T-helper 2 cell treated with Interferon-gamma antibody and Interleukin-4, amounts not matched to agents 5 μg/mL and 100 μg/mL, for 36 hours (primary cell): Measurements from ENCODE around the gene PTPRN2.
"Not testable (repeated sequence)": the region's sequence is repeated elsewhere in the genome, so short reads cannot be mapped to it uniquely, and the experiment has no call there.

ENCODE experiments used
- DNase-seq: peaks from one replicate; pipeline ENCODE4 v3.0.0; 2021; ENCODE audit warnings: low spot score
- H3K27ac Mint-ChIP-seq: one replicate; pipeline ENCODE4 v1.8.0; 2021; ENCODE audit warnings: mild to moderate bottlenecking, mixed read lengths
- H3K27me3 Mint-ChIP-seq: one replicate; pipeline ENCODE4 v1.8.0; 2021; ENCODE audit warnings: low read depth, mixed read lengths
- H3K36me3 Mint-ChIP-seq: one replicate; pipeline ENCODE4 v1.8.0; 2021; ENCODE audit warnings: low read depth, mixed read lengths
- H3K4me1 Mint-ChIP-seq: one replicate; pipeline ENCODE4 v1.8.0; 2021; ENCODE audit warnings: low read depth, mixed read lengths
- H3K4me3 Mint-ChIP-seq: one replicate; pipeline ENCODE4 v1.8.0; 2022; ENCODE audit warnings: mild to moderate bottlenecking, moderate library complexity, mixed read lengths
- H3K9me3 Mint-ChIP-seq: one replicate; pipeline ENCODE4 v1.8.0; 2021; ENCODE audit warnings: mixed read lengths

PTPRN2 gene

DNA sequence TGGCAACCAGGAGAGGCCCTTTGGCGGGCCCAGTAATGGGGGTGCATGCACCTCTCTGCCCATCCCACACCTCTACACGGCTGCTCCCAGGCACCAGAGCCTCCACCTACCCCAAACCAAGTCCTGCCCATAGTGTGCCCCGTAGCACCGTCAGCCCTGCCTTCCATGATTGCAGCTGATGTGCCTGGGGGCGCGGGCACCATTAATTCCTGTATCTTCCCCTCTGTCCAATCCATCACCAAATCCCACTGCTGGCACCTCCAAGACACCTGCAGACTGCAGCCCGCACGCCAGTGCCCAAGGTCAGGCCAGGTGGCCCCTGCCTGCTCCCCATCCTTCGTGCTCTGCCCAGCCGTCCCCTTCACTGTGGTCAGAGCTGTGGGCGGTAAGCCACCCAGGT lies 533.0 kb downstream of the PTPRN2 start:
- DNase-seq = no peak

DNA sequence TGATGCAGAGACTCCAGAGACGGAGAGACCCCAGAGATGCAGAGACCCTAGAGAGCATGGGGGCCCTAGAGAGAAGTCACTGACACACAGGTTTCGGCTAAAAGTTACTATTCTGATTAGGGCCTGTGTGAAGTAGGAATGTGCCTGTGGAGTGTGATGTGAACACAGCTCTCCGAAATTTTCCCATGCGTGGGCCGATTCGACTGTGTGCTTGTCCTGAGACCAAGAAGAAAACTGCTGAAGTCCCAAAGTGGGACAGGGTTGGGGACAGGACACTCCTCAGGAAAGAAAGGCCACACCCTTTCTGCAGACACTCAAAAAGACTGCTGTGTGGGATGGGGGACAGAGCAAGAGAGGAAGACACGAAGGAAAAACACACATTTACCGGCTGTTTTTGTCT lies 533.5 kb downstream of the PTPRN2 start:
- H3K9me3 Mint-ChIP-seq = no peaks in the 10 kb centered on the region
- H3K4me3 Mint-ChIP-seq = no peak overlapping the region
- no peaks in the 10 kb centered on the region for H3K36me3 Mint-ChIP-seq
- no peaks in the 10 kb centered on the region for H3K4me1 Mint-ChIP-seq
- no peaks in the 10 kb centered on the region for H3K27me3 Mint-ChIP-seq
- no peak for DNase-seq
- H3K27ac Mint-ChIP-seq = no peak overlapping the region

More for the DNA sequence above, 533.0 kb downstream of the PTPRN2 start:
- H3K27me3 Mint-ChIP-seq = no peaks in the 10 kb centered on the region
- H3K4me1 Mint-ChIP-seq = no peaks in the 10 kb centered on the region
- no peak overlapping the region for H3K4me3 Mint-ChIP-seq
- H3K36me3 Mint-ChIP-seq = no peaks in the 10 kb centered on the region
- H3K27ac Mint-ChIP-seq = no peak overlapping the region
- H3K9me3 Mint-ChIP-seq = no peaks in the 10 kb centered on the region

DNA sequence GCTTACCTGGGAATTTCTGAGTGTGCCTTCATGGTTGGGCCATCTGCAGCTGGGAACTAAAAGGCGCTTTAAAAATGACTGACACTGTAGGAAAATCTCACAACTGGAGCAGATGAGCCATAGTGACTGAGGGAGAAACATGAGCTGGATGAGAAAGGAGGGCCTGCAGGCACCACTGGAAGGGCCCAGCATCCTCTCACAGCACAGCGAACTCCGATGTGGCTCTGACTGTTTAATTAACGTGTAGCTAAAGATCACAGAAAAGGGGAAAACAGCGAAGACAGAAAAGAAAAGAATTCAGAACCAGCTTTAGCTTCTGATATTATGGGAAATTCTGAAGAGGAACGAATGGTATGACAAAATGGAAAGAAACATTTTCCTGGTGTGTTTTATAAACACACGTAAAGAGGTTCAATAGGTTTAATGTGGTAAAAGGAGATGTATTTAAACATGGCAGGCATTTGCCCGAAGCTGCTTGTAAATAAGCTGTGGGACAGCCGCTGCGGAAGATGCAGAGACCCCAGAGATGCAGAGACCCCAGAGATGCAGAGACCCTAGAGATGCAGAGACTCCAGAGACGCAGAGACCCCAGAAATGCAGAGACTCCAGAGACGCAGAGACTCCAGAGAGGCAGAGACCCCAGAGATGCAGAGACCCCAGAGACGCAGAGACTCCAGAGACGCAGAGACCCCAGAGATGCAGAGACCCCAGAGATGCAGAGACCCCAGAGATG lies 534.3 kb downstream of the PTPRN2 start:
- Mint-ChIP-seq H3K27ac (no peak overlapping the region), H3K9me3 (no peaks in the 10 kb centered on the region), H3K4me1 (no peaks in the 10 kb centered on the region), H3K4me3 (no peak overlapping the region), H3K36me3 (no peaks in the 10 kb centered on the region), H3K27me3 (no peaks in the 10 kb centered on the region)
- DNase-seq = no peak

DNA sequence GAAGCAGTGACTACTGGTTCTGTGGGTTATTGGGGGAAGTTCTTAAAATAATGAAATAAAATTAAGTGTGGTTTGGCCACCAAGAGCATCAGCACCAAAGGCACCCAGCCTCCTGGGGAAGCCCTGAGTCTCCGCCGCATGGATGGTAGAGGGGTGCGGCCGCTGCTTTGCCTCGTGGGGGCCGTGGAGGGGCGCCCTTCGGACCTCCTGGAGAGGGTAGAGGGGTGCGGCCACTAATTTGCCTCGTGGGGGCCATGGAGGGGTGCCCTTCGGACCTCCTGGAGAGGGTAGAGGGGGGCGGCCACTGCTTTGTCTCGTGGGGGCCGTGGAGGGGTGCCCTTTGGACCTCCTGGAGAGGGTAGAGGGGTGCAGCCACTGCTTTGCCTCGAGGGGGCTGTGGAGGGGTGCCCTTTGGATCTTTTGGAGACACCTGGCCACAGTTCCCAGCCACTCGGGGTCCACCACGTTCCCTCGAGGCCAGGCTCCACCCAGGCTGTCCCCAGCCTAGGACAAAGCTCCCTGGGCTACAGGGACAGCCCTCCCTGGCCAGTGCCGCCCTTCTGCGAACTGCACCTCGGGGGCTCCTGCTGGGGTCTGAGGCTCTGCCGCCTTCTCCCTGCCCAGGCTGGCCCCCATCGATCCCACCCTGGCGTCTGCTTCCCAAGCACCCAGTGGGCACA lies 535.1 kb downstream of the PTPRN2 start:
- no peaks in the 10 kb centered on the region for H3K36me3 Mint-ChIP-seq
- H3K4me1 Mint-ChIP-seq = no peaks in the 10 kb centered on the region
- no peaks in the 10 kb centered on the region for H3K27me3 Mint-ChIP-seq
- DNase-seq = no peak
- H3K4me3 Mint-ChIP-seq = no peak overlapping the region
- no peaks in the 10 kb centered on the region for H3K9me3 Mint-ChIP-seq
- H3K27ac Mint-ChIP-seq = no peak overlapping the region

DNA sequence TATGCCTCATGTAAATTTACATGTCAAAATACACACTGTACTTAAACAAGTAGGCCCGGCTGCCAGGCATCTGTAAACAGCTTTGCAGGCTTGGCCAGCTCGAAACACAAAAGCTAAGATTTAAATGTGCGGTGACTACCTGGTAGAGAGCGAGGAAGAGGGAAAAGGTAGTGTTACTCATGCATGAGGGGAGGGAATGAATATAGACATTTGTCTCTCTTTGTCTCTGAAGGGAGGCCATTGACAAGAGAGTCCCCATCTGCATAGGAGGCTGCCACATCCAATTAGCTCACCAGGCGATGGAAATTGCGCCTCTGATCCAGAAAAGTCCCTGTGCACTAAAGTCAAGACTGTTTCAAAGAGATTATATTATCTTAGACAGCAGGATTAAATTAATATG lies 535.8 kb downstream of the PTPRN2 start:
- no peaks in the 10 kb centered on the region for H3K27me3 Mint-ChIP-seq
- H3K4me1 Mint-ChIP-seq = no peaks in the 10 kb centered on the region

DNA sequence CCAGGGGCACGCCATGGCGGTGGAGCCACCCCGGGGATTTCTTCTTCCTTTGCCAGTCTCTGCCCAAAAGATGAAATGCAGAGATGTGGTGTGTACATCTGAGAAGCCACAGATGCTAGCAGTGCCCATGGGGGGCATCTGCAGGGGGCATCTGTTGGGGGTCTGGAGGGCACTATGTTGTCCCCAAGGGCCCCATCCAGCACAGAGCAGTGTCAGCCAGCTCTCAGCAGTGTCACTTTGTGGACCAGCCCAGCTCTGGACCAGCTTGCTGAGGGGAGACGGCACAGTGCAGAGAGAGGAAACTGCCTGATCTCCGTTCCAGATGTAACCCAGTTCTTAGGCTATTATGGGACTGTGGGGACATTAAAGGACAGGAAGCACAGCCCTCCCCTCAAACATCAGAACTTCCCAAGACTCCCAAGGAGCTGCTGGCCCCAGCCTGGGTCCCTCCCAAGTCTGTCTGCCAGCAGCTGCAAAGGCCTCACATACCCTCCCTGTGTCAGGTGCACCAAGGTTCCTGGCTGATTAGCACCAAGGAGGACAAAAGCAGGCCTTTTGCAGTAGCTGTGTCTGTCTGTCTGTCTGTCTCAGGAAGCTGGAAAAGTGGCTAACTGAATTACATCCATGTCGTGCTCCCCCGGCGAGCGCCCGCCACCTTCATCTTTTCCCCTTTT lies 536.5 kb downstream of the PTPRN2 start:
- Mint-ChIP-seq H3K27ac (no peak overlapping the region), H3K4me1 (no peaks in the 10 kb centered on the region), H3K4me3 (no peak overlapping the region), H3K9me3 (no peaks in the 10 kb centered on the region), H3K27me3 (no peaks in the 10 kb centered on the region), H3K36me3 (no peaks in the 10 kb centered on the region)
- DNase-seq = no peak

More for the DNA sequence above, 535.8 kb downstream of the PTPRN2 start:
- Mint-ChIP-seq H3K36me3 (no peaks in the 10 kb centered on the region), H3K9me3 (no peaks in the 10 kb centered on the region), H3K27ac (no peak overlapping the region), H3K4me3 (no peak overlapping the region)
- no peak for DNase-seq

DNA sequence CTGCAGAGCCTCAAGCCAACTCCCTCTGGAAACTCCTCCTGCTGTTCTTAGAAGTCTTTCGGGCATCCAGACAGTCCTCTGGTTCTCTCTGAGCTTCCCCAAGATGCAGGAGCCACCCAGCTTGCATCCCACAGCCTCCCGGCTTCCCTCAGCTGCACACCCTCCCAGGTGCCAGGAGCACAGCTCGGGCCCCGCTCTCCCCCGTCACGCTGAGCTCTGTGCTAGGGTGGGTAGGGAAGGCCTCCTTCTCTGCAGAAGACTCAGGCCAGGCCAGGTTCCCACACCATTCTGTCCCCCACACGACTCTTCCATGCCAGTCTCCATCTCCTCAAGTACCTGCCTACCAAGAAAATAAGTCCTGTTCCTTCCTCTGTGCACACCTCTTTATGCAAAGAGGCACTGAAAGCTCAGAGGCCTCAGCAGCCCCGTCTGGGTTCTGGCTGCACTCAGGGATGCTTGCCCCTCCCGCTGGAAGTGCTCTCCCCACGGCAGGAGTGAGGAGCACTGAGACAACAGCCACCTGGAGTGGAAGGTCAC lies 537.1 kb downstream of the PTPRN2 start:
- Mint-ChIP-seq H3K4me1 (no peaks in the 10 kb centered on the region), H3K27me3 (no peaks in the 10 kb centered on the region), H3K4me3 (no peak overlapping the region), H3K9me3 (no peaks in the 10 kb centered on the region), H3K36me3 (no peaks in the 10 kb centered on the region), H3K27ac (no peak overlapping the region)
- DNase-seq = no peak

DNA sequence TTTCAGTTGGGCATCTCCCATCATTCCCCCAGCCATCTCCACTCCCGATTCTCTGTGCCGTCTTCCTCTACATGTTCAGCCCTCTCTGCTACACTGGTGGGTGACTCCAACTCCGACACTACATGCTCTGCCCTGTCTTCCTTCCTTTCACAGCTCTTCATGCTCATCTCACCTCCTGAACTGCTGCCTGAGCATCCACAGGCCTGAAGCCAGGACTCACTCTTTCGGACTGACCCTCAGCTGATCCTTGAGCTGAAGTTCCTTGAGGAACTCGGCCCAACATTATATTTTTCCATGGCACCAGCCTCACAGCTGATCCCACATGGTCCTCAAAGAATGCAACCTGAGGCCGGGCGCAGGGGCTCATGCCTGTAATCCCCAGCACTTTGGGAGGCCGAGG lies 538.4 kb downstream of the PTPRN2 start:
- no peaks in the 10 kb centered on the region for H3K36me3 Mint-ChIP-seq
- no peaks in the 10 kb centered on the region for H3K27me3 Mint-ChIP-seq
- H3K4me1 Mint-ChIP-seq = no peaks in the 10 kb centered on the region
- no peak overlapping the region for H3K27ac Mint-ChIP-seq
- no peak for DNase-seq
- H3K4me3 Mint-ChIP-seq = no peak overlapping the region
- H3K9me3 Mint-ChIP-seq = no peaks in the 10 kb centered on the region

DNA sequence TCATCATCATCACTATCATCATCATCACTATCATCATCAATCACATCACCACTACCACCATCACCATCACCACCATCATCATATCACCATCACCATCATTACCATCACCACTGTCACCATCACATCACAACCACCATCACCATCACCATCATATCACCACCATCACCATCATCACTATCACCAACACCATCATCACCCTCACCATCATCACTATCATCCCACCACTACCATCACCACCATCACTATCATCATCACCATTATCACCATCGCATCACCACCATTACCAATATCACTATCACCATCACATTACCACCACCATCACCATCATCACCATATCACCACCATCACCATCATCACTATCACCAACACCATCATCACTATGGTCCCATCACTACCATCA lies 539.1 kb downstream of the PTPRN2 start:
- no peaks in the 10 kb centered on the region for H3K36me3 Mint-ChIP-seq
- DNase-seq = no peak
- H3K27ac Mint-ChIP-seq = no peak overlapping the region
- H3K4me3 Mint-ChIP-seq = no peak overlapping the region
- H3K9me3 Mint-ChIP-seq = no peaks in the 10 kb centered on the region
- no peaks in the 10 kb centered on the region for H3K4me1 Mint-ChIP-seq
- H3K27me3 Mint-ChIP-seq = no peaks in the 10 kb centered on the region

DNA sequence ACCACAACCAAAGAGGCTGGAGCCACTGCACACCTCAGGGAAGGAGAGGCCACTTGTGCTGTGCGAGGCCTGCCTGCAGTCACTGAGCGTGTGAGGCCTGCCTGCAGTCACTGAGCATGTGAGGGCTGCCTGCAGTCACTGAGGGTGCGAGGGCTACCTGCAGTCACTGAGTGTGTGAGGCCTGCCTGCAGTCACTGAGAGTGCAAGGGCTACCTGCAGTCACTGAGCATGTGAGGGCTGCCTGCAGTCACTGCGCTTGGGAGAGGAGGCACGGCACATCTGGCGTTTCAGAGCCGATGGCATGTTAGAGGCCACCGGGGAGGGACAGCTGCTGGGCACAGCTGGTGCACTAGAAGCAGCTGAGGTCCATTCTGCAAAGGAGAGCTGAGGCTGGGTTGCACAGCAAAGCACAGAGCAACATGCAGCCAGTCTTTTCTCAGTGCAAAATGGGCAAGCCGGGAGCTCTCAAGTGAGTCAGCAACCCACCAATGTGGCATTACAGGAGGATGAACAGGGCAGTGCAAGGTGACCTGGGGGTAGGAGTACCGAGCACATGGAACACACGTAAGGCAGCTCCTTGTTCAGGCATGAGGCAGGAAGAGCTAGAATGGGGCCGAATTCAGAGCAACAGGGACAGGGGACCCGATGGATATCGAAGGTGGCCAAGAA lies 540.1 kb downstream of the PTPRN2 start:
- Mint-ChIP-seq H3K4me1 (no peaks in the 10 kb centered on the region), H3K4me3 (no peak overlapping the region), H3K9me3 (no peaks in the 10 kb centered on the region), H3K27ac (no peak overlapping the region), H3K27me3 (no peaks in the 10 kb centered on the region), H3K36me3 (no peaks in the 10 kb centered on the region)
- no peak for DNase-seq

DNA sequence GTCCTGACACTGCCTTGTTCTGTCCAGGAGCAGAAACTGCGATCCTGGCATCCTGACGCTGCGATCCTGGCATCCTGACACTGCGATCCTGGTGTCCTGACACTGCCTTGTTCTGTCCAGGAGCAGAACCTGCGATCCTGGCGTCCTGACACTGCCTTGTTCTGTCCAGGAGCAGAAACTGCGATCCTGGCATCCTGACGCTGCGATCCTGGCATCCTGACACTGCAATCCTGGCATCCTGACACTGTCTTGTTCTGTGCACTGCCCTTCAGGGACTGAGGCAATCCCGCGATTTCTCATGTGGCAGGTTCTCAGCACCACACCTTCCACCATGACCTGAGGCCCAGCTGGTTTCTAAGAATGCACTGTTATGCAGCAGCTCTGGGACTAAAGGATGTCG lies 541.4 kb downstream of the PTPRN2 start:
- not testable (repeated sequence) for DNase-seq, H3K36me3 Mint-ChIP-seq, H3K27ac Mint-ChIP-seq, H3K4me3 Mint-ChIP-seq, H3K27me3 Mint-ChIP-seq, H3K9me3 Mint-ChIP-seq, H3K4me1 Mint-ChIP-seq

DNA sequence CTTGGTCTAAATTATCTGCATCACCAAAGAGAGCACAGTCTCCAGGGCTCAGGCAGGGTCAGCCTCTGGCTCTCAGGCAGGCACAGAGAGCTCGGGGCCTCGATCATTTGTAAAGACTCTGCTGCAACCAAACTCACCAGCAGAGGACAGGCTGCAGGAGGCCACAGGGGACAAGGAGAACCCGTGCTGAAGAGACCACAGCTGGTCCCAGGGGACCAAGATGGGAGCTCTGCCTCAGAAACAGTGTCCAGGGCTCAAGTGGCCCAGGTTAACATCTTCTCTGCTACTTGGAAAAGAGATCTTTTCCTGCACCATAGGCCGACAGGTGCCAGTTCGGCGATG lies 543.2 kb downstream of the PTPRN2 start:
- H3K27me3 Mint-ChIP-seq = no peaks in the 10 kb centered on the region
- no peak for DNase-seq
- H3K9me3 Mint-ChIP-seq = peaks cover 7% of the 10 kb centered on the region
- no peak overlapping the region for H3K27ac Mint-ChIP-seq
- H3K4me3 Mint-ChIP-seq = no peak overlapping the region
- no peaks in the 10 kb centered on the region for H3K36me3 Mint-ChIP-seq
- no peaks in the 10 kb centered on the region for H3K4me1 Mint-ChIP-seq

DNA sequence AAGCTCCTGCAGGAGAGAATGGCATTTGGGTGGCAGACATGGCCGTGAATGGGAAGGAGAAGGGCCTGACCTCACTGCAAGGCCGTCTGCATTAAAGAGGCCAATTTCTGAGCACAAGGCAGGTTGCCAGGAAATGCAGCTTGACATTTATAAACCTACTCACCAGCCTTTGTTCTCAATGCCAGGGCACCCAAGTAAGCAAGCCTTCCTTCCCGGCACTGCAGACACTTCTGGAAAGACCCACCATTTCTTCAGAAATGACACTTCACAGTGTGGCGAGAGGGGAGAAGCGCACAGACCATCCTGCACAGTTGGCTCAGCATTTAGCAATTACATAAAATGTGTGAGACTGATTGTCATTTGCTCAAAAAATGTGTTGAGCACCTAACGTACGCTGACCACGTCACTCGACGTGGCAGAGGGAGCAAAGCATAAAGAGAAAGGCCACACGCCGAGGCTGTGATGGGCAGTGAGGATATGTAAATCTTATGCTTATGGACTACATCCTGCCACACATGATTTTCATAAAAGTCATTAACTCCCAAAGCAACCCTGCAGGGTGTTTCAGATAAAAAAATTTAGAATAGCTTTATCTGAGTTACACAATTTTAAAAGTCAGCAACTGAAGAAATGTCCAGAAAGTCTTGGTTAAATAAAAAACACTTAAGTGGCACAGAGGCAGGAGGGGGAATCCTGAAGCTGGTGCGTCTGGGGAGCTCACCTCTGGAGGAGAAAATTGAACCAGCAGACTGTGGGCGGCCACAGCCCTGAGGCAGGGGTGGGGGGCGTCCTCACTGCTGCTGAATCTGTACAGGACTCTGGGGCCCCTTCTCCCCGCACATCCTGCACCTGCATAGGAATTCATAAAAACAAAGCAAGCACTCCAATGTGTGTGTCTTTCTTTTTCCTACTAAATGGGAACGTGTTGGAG lies 543.8 kb downstream of the PTPRN2 start:
- H3K4me1 Mint-ChIP-seq = no peaks in the 10 kb centered on the region
- no peak overlapping the region for H3K4me3 Mint-ChIP-seq
- no peaks in the 10 kb centered on the region for H3K36me3 Mint-ChIP-seq
- H3K9me3 Mint-ChIP-seq = peaks cover 12% of the 10 kb centered on the region
- H3K27ac Mint-ChIP-seq = no peak overlapping the region
- no peak for DNase-seq
- no peaks in the 10 kb centered on the region for H3K27me3 Mint-ChIP-seq
